IMR-90 (cell line): ENCODE results near the gene TARBP2. TPM values are rescaled to one million over a fixed set of nuclear protein-coding genes. Genes with fewer than 3 reads are reported as not detected.
A peak's percentile ranks its signal among the peaks of the same experiment; 100 is the strongest.

Experiments used
- ATAC-seq: fragments of 200-7000 bp; cut with Tn5 transposase; 2 replicates; pipeline ENCODE4 v1.9.1; 2020; ENCODE audit warnings: low read depth, mild to moderate bottlenecking, moderate library complexity
- BruUV-seq: library from RNA; stranded (reverse); fragments of 400-500 nt; replicated peaks from 2 replicates; lab custom pipeline; 2021; lab: Mats Ljungman, UMichigan
- CTCF ChIA-PET: fragments of 300-600 bp; formaldehyde crosslinking; extraction: SDS; loops from one replicate; lab custom pipeline; 2021; ENCODE audit warnings: antibody characterized with exemption; lab: Yijun Ruan, JAX
- POLR2A ChIA-PET: fragments of 300-600 bp; sonication (Branson Sonifier 250); formaldehyde crosslinking; loops from one replicate; lab custom pipeline; 2022; ENCODE audit warnings: antibody characterized with exemption; ENCODE audit not compliant: unreplicated experiment; lab: Charles Lee
- DNase-seq: peaks from one replicate; pipeline ENCODE4 v3.0.0; 2013
- H2AFZ ChIP-seq: replicated peaks from 2 replicates; pipeline ENCODE3; 2013; ENCODE audit warnings: low read length, mild to moderate bottlenecking; ENCODE audit not compliant: poor library complexity
- H2AK5ac ChIP-seq: 2 replicates; pipeline ENCODE4 v1.6.1; 2013; ENCODE audit warnings: low read depth, low read length, inconsistent platforms
- H2AK9ac ChIP-seq: replicated peaks from 2 replicates; pipeline ENCODE3; 2013; ENCODE audit warnings: mild to moderate bottlenecking, low read depth, low read length, moderate library complexity; ENCODE audit not compliant: poor library complexity
- H2BK120ac ChIP-seq: 2 replicates; pipeline ENCODE4 v1.6.1; 2013; ENCODE audit warnings: low read depth, low read length, inconsistent platforms
- H2BK15ac ChIP-seq: 3 replicates; pipeline ENCODE4 v1.6.1; 2013; ENCODE audit warnings: low read depth, low read length, inconsistent platforms
- H2BK20ac ChIP-seq: 2 replicates; pipeline ENCODE4 v1.6.1; 2013; ENCODE audit warnings: low read depth, mild to moderate bottlenecking, inconsistent platforms, low read length, moderate library complexity
- H2BK5ac ChIP-seq: 2 replicates; pipeline ENCODE4 v1.6.1; 2013; ENCODE audit warnings: mild to moderate bottlenecking, low read depth, low read length, inconsistent platforms; ENCODE audit not compliant: poor library complexity, severe bottlenecking
- H3K14ac ChIP-seq: replicated peaks from 2 replicates; pipeline ENCODE4 v1.6.1; 2013; ENCODE audit warnings: low read depth, low read length, inconsistent platforms
- H3K18ac ChIP-seq: 2 replicates; pipeline ENCODE4 v1.6.1; 2013; ENCODE audit warnings: low read depth, low read length, control low read depth
- H3K23ac ChIP-seq: 2 replicates; pipeline ENCODE4 v1.6.1; 2013; ENCODE audit warnings: low read depth, low read length, inconsistent platforms
- H3K27ac ChIP-seq: 2 replicates; pipeline ENCODE4 v1.5.1; 2013; ENCODE audit warnings: mild to moderate bottlenecking, control low read depth, low read length; ENCODE audit not compliant: insufficient read depth
- H3K27me3 ChIP-seq: 2 replicates; pipeline ENCODE4 v1.6.1; 2013; ENCODE audit warnings: low read length; ENCODE audit not compliant: control insufficient read depth, insufficient read depth
- H3K36me3 ChIP-seq: 2 replicates; pipeline ENCODE4 v1.6.1; 2013; ENCODE audit warnings: low read length, mixed read lengths; ENCODE audit not compliant: control insufficient read depth, insufficient read depth
- H3K4ac ChIP-seq: 2 replicates; pipeline ENCODE4 v1.6.1; 2013; ENCODE audit warnings: low read depth, low read length, inconsistent platforms
- H3K4me1 ChIP-seq: 2 replicates; pipeline ENCODE4 v1.6.1; 2013; ENCODE audit warnings: low read length, mixed read lengths; ENCODE audit not compliant: control insufficient read depth, insufficient read depth
- H3K4me2 ChIP-seq: 2 replicates; pipeline ENCODE4 v1.6.1; 2013; ENCODE audit warnings: low read depth, mild to moderate bottlenecking, control low read depth, low read length, moderate library complexity
- H3K4me3 ChIP-seq: 2 replicates; pipeline ENCODE4 v1.5.1; 2013; ENCODE audit warnings: low read depth, mild to moderate bottlenecking, control low read depth, low read length, moderate library complexity; ENCODE audit not compliant: insufficient read depth
- H3K56ac ChIP-seq: 2 replicates; pipeline ENCODE4 v1.6.1; 2013; ENCODE audit warnings: low read length, inconsistent platforms; ENCODE audit not compliant: insufficient read depth; ENCODE audit errors: extremely low read depth
- H3K79me1 ChIP-seq, 2 experiments: 2 replicates each; pipeline ENCODE4 v1.6.1; 2013; ENCODE audit warnings: low read length in 2 of 2, inconsistent platforms in 1 of 2, low read depth in 1 of 2
- H3K9ac ChIP-seq: 2 replicates; pipeline ENCODE4 v1.6.1; 2013; ENCODE audit warnings: low read depth, low read length, control low read depth
- H3K9me1 ChIP-seq: 2 replicates; pipeline ENCODE4 v1.6.1; 2013; ENCODE audit warnings: low read length, inconsistent platforms; ENCODE audit not compliant: insufficient read depth
- H3K9me3 ChIP-seq: 2 replicates; pipeline ENCODE4 v1.6.1; 2013; ENCODE audit warnings: low read length; ENCODE audit not compliant: control insufficient read depth, insufficient read depth
- H4K20me1 ChIP-seq: 2 replicates; pipeline ENCODE4 v1.6.1; 2013; ENCODE audit warnings: low read length, inconsistent platforms; ENCODE audit not compliant: insufficient read depth
- H4K5ac ChIP-seq: 2 replicates; pipeline ENCODE4 v1.6.1; 2013; ENCODE audit warnings: mild to moderate bottlenecking, low read depth, low read length, control low read depth
- H4K8ac ChIP-seq, 2 experiments: 2 replicates each; pipeline ENCODE4 v1.6.1; 2013; ENCODE audit warnings: low read depth in 2 of 2, low read length in 2 of 2, control low read depth in 1 of 2, inconsistent platforms in 1 of 2
- H4K91ac ChIP-seq: 2 replicates; pipeline ENCODE4 v1.6.1; 2013; ENCODE audit warnings: low read depth, low read length, inconsistent platforms; ENCODE audit not compliant: insufficient read depth
- BHLHE40 ChIP-seq: fragments of 150-350 bp; IDR thresholded peaks from 2 replicates; pipeline ENCODE4 v1.6.1; 2016; ENCODE audit warnings: mild to moderate bottlenecking, low read depth, low read length
- CEBPB ChIP-seq: IDR thresholded peaks from 2 replicates; pipeline ENCODE4 v1.6.1; 2012; ENCODE audit warnings: low read depth, low read length, improper control_type of control experiment
- CHD1 ChIP-seq: IDR thresholded peaks from 2 replicates; pipeline ENCODE4 v1.6.1; 2012; ENCODE audit warnings: low read depth, low read length, improper control_type of control experiment
- FOS ChIP-seq: fragments of 150-350 bp; IDR thresholded peaks from 2 replicates; pipeline ENCODE4 v1.6.1; 2016; ENCODE audit warnings: low read depth, low read length
- MAFK ChIP-seq: IDR thresholded peaks from 2 replicates; pipeline ENCODE4 v1.6.1; 2012; ENCODE audit warnings: low read depth, low read length, improper control_type of control experiment
- MAZ ChIP-seq: IDR thresholded peaks from 2 replicates; pipeline ENCODE4 v1.6.1; 2012; ENCODE audit warnings: low read depth, mild to moderate bottlenecking, low read length, improper control_type of control experiment, moderate library complexity, borderline replicate concordance
- MXI1 ChIP-seq: IDR thresholded peaks from 2 replicates; pipeline ENCODE4 v1.6.1; 2012; ENCODE audit warnings: low read depth, mild to moderate bottlenecking, low read length, moderate library complexity, borderline replicate concordance
- NFE2L2 ChIP-seq: fragments of 150-350 bp; IDR thresholded peaks from 2 replicates; pipeline ENCODE4 v1.6.1; 2016; ENCODE audit warnings: low read depth, mild to moderate bottlenecking, low read length
- POLR2A ChIP-seq: IDR thresholded peaks from 2 replicates; pipeline ENCODE4 v1.6.1; 2012; ENCODE audit warnings: mild to moderate bottlenecking, low read depth, low read length
- RCOR1 ChIP-seq: IDR thresholded peaks from 2 replicates; pipeline ENCODE4 v1.6.1; 2012; ENCODE audit warnings: mild to moderate bottlenecking, low read length, improper control_type of control experiment; ENCODE audit not compliant: insufficient replicate concordance
- RFX5 ChIP-seq: IDR thresholded peaks from 2 replicates; pipeline ENCODE4 v1.8.0; 2012; ENCODE audit warnings: low read depth, mild to moderate bottlenecking, low read length, moderate library complexity
- SMC3 ChIP-seq: fragments of 150-350 bp; IDR thresholded peaks from 2 replicates; pipeline ENCODE4 v1.6.1; 2016; ENCODE audit warnings: low read depth, mild to moderate bottlenecking, antibody characterized with exemption, low read length, moderate library complexity
- USF2 ChIP-seq: fragments of 150-350 bp; IDR thresholded peaks from 2 replicates; pipeline ENCODE4 v1.6.1; 2017; ENCODE audit warnings: mild to moderate bottlenecking, antibody characterized with exemption, low read length, low read depth
- WGBS, 2 experiments: methylation state at CpG; one replicate each; pipeline versions ENCODE4 v1.1.5 to v1.1.7; 2013; ENCODE audit warnings: missing lambda C conversion rate in 2 of 2; ENCODE audit not compliant: insufficient read length in 1 of 2; ENCODE audit errors: extremely low coverage in 2 of 2; 5-methylcytosine and 5-hydroxymethylcytosine counted together
- dilution Hi-C: fragments of 300-500 bp; cut with HindIII; formaldehyde crosslinking; loops from one replicate; pipeline ENCODE4 v1.14.3; 2018; ENCODE audit warnings: low sequenced_read_pairs; ENCODE audit not compliant: unreplicated experiment
- in situ Hi-C: fragments of 300-500 bp; cut with MboI; formaldehyde crosslinking; loops from 3 replicates; pipeline ENCODE4 v1.14.3; 2019; ENCODE audit warnings: low sequenced_read_pairs, inconsistent platforms, mixed read lengths
- intact Hi-C: fragments of 100-400 bp; cut with micrococcal nuclease; formaldehyde crosslinking; loops from 2 replicates; pipeline ENCODE4 v1.10.0; 2022
- polyA plus RNA-seq, 3 experiments: library from polyadenylated mRNA; depleted of rRNA; stranded (reverse); fragments of >200 nt; gene quantifications; 2 replicates each; pipeline ENCODE4 v1.2.3, GENCODE V29; 2012; ENCODE audit warnings: low replicate concordance in 1 of 3
- total RNA-seq: library from RNA; depleted of rRNA; stranded (reverse); fragments of >200 nt; gene quantifications from 2 replicates; pipeline ENCODE4 v1.2.3, GENCODE V29; 2012
- TF ChIP-seq, protein P1 (sequence below): fragments of 150-350 bp; IDR thresholded peaks from 2 replicates; pipeline ENCODE4 v1.6.1; 2016; ENCODE audit warnings: low read depth, mild to moderate bottlenecking, low read length, moderate library complexity, borderline replicate concordance

Gene TARBP2
- total and polyA plus RNA-seq, 2 of the 4 experiments (the other 2 are of a cell fraction) = 27.4 to 46.1 TPM

DNA sequence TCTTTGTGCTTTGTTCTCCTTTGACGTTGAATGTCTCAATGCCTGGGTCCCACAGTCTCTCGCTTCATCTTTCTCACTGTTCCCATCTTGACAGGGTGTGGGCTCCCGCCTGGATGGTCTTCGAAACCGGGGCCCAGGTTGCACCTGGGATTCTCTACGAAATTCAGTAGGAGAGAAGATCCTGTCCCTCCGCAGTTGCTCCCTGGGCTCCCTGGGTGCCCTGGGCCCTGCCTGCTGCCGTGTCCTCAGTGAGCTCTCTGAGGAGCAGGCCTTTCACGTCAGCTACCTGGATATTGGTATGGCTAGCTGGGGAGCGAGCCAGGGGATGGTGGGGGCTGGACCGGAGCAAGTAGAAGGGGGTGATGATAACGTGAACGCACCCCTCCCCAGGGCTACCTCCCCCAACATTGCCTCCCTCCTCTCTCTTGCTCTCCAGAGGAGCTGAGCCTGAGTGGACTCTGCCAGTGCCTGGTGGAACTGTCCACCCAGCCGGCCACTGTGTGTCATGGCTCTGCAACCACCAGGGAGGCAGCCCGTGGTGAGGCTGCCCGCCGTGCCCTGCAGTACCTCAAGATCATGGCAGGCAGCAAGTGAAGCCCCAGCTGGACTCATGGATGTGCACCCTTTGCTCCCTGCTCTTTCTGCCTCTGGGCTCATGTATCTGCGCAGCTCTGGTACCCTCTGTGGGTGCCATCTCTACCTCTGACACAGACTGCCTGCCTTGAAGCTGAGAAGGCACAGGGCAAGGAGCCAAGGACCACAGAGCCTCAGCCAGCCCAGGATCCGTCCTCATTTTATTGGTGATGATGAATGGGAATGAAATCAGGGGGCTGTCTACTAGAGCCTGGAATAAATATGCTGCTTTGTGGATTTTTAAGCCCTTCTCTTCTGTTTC lies 4.7 kb downstream of the TARBP2 start:
- H3K9me1 ChIP-seq = peaks cover 8% of the 10 kb centered on the region
- H3K56ac ChIP-seq = no peak overlapping the region
- H2AK5ac ChIP-seq = no peak overlapping the region; the same call in 1 of the 2 replicates
- H3K27ac ChIP-seq = no peak overlapping the region
- H2BK15ac ChIP-seq = no peak overlapping the region
- no peak overlapping the region for H3K23ac ChIP-seq
- H3K14ac ChIP-seq = no peak overlapping the region
- POLR2A ChIA-PET = no interaction called here
- DNase-seq (no peak), ATAC-seq (no peak)
- CTCF ChIA-PET = no interaction called here
- H3K79me1 ChIP-seq = peaks cover 8 to 44% of the 10 kb centered on the region in 2 experiments; a peak in 3 of 4 replicates
- WGBS, 2 experiments = 86% methylated on average over 11 of the region's 19 CpGs; no CpG with 5 or more reads in 1 of the 2 experiments
- no peak overlapping the region for H3K4ac ChIP-seq
- peaks cover 7% of the 10 kb centered on the region for H3K4me1 ChIP-seq
- no peak overlapping the region for H4K5ac ChIP-seq
- H3K27me3 ChIP-seq = no peaks in the 10 kb centered on the region
- no peak overlapping the region for H4K8ac ChIP-seq
- peaks cover 30% of the 10 kb centered on the region for H3K36me3 ChIP-seq
- no peak overlapping the region for H4K91ac ChIP-seq
- no peak overlapping the region for H3K9ac ChIP-seq
- H3K4me2 ChIP-seq = no peak overlapping the region
- H2AFZ ChIP-seq = peak overlapping the region; percentile 30
- no TSS peak for BruUV-seq
- H2BK5ac ChIP-seq = peak overlapping the region; percentile 63
- peak overlapping the region; percentile 82 for H2AK9ac ChIP-seq
- intact Hi-C loops (loop anchor here (5.0 kb wide), 1 partner anchor 294 kb away; no protein-coding TSS in a partner anchor), dilution Hi-C loops (no loop called here), in situ Hi-C loops (loop anchor here (10.0 kb wide), 1 partner anchor 181 kb away; the partner anchor contains the start of gene AAAS)
- no peaks in the 10 kb centered on the region for H3K9me3 ChIP-seq
- H4K20me1 ChIP-seq = no peaks in the 10 kb centered on the region
- no peak overlapping the region for H2BK20ac ChIP-seq
- H3K18ac ChIP-seq = no peak overlapping the region
- no peak overlapping the region for H2BK120ac ChIP-seq
- H3K4me3 ChIP-seq = no peak overlapping the region
- TF ChIP-seq USF2 (no peak), RFX5 (no peak), POLR2A (no peak), MAFK (no peak), FOS (no peak), CHD1 (no peak), MXI1 (no peak), MAZ (no peak), BHLHE40 (no peak), CEBPB (no peak), RCOR1 (no peak), NFE2L2 (no peak), SMC3 (no peak)
- TF ChIP-seq, protein P1, sequence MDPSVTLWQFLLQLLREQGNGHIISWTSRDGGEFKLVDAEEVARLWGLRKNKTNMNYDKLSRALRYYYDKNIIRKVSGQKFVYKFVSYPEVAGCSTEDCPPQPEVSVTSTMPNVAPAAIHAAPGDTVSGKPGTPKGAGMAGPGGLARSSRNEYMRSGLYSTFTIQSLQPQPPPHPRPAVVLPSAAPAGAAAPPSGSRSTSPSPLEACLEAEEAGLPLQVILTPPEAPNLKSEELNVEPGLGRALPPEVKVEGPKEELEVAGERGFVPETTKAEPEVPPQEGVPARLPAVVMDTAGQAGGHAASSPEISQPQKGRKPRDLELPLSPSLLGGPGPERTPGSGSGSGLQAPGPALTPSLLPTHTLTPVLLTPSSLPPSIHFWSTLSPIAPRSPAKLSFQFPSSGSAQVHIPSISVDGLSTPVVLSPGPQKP = no peak
